ENCODE data around the gene ZKSCAN3.
"Not testable (repeated sequence)": the region's sequence is repeated elsewhere in the genome, so short reads cannot be mapped to it uniquely, and the experiment has no call there.

DNA sequence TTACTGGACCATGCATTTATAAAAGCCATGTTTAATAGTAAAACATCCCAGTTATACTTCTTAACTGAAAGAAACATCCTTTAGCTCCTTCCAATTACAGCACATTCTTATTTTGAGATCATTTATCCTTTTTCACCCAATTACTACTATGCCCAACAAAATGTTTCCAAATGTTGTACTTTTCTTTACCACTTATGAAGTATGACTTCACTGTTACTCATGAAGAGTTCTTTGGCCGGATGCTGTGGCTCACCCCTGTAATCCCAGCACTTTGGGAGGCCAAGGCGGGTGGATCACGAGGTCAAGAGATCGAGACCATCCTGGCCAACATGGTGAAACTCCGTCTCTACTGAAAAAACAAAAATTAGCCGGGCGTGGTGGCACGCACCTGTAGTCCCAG is 31.9 kb upstream of the ZKSCAN3 start:
- TF ChIP-seq ELF4 (IDR thresholded peaks at IDR 0.05); NFRKB (IDR thresholded peaks at IDR 0.05); BHLHE40 (IDR thresholded peaks at IDR 0.05; ENCODE audit: borderline replicate concordance): not testable (repeated sequence)

Data from HEK293T (cell line).